C4-2B (cell line): ENCODE results near the gene SMG7.
A peak's percentile ranks its signal among the peaks of the same experiment; 100 is the strongest.
"Not testable (repeated sequence)": the region's sequence is repeated elsewhere in the genome, so short reads cannot be mapped to it uniquely, and the experiment has no call there.

Experiments
- H3K27ac ChIP-seq: fragments of 450-650 bp; 2 replicates; pipeline ENCODE4 v1.5.1; 2017
- ZFX ChIP-seq: fragments of 450-650 bp; IDR thresholded peaks from 2 replicates; pipeline ENCODE4 v1.6.1; 2017
- TF ChIP-seq, protein P1 (sequence below): fragments of 450-650 bp; conservative IDR thresholded peaks from 2 replicates; pipeline ENCODE4 v1.5.1; 2017; ENCODE audit warnings: mild to moderate bottlenecking

Gene SMG7

GRCh38 chr1:183472488-183473216 is at the start of gene SMG7:
TSS of gene SMG7 (plus strand) at chr1:183472499. CDS start at chr1:183472621, 122 bp downstream.
- H3K27ac ChIP-seq, result peak within 1 kb of the TSS; percentile 93
- TF ChIP-seq ZFX, result 0 out of 2 replicates have a peak, but pooled peaks have one; percentile 27
- TF ChIP-seq, protein P1, sequence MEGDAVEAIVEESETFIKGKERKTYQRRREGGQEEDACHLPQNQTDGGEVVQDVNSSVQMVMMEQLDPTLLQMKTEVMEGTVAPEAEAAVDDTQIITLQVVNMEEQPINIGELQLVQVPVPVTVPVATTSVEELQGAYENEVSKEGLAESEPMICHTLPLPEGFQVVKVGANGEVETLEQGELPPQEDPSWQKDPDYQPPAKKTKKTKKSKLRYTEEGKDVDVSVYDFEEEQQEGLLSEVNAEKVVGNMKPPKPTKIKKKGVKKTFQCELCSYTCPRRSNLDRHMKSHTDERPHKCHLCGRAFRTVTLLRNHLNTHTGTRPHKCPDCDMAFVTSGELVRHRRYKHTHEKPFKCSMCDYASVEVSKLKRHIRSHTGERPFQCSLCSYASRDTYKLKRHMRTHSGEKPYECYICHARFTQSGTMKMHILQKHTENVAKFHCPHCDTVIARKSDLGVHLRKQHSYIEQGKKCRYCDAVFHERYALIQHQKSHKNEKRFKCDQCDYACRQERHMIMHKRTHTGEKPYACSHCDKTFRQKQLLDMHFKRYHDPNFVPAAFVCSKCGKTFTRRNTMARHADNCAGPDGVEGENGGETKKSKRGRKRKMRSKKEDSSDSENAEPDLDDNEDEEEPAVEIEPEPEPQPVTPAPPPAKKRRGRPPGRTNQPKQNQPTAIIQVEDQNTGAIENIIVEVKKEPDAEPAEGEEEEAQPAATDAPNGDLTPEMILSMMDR, result no peak

- TF ChIP-seq ZFX, result no peak
- TF ChIP-seq, protein P1, result no peak
- no peak overlapping the region for H3K27ac ChIP-seq
Measured at GRCh38 chr1:183423541-183423940, 48.8 kb upstream of the SMG7 start.

- H3K27ac ChIP-seq, result no peak overlapping the region
- TF ChIP-seq, protein P1, result no peak
- TF ChIP-seq ZFX, result no peak
Measured at GRCh38 chr1:183424691-183425090, 47.6 kb upstream of the SMG7 start.

GRCh38 chr1:183427591-183427990 is 44.7 kb upstream of the SMG7 start:
- H3K27ac ChIP-seq, result not testable (repeated sequence)

DNA sequence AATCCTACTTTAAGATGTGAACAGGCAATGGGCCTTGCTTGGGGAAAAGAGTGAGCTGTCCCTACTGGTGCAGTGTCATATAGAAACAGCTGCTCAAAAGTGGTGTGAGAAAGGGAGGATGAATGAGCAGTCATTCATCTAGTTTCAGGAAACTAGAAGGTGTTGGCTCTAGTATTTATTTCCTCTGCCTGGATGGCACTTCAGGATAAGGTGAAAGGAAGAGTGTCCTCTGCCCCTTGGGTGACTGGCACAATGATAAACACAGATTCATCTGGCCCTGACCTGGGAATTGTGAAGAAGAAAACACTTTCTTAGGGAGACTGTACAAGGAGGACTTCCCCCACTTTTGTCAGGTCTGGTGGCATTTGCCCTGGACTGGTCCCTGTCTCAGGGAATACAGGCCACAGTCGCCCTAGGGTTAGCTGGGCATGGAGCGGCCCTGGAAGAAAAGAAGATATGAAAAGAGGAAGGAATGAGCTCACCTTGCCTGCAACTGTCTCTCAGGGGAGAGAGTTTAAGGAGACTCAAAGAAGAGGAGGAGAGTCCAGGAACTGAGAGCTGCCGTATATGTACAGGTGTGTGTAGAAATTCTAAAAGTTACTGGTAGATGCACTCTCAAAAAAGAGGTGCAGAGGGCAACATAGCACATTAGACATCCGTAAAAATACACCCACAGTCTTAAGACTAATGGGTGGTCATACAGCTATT is 40.3 kb upstream of the SMG7 start:
- no peak for TF ChIP-seq ZFX
- TF ChIP-seq, protein P1, result no peak
- no peak overlapping the region for H3K27ac ChIP-seq

- no peak overlapping the region for H3K27ac ChIP-seq
- no peak for TF ChIP-seq ZFX
- TF ChIP-seq, protein P1, result no peak
Measured at GRCh38 chr1:183432548-183432875, 39.8 kb upstream of the SMG7 start.

DNA sequence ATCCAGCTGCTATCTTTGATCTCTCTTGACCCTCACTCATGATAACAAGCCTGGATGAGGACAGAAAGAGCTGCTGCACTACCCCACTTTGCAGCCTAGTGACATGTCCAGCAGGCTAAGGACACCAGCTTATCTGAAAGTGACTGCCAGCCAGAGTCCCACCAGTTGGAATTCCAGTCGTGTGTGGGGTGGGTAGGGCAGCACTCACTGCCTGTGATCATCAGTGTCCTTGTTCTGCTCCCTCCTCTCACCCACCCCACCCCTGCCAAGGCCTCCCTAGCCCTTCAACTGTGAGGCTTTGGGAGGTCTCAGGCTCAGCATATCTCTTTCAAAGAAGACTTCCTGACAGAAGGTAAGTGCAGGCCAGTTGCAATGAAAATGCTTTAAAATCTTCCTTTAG is 38.6 kb upstream of the SMG7 start:
- no peak overlapping the region for H3K27ac ChIP-seq
- TF ChIP-seq, protein P1, result no peak
- TF ChIP-seq ZFX, result no peak
